Tibial nerve (tissue), 4 donors: Measurements from ENCODE around the gene NPHS1. TPM values are rescaled to one million over a fixed set of nuclear protein-coding genes. Genes with fewer than 3 reads are reported as not detected.
A peak's percentile ranks its signal among the peaks of the same experiment; 100 is the strongest.

Source experiments
- DNase-seq, 2 donors: peaks; one replicate each; pipeline ENCODE4 v3.0.0-alpha.2; 2019; ENCODE audit warnings: low spot score in 2 of 2
- H3K27ac ChIP-seq, 4 donors: fragments of 200-600 bp; sonication (generic) in 3 of 4; one replicate each; pipeline ENCODE4 v1.5.1; 2017 to 2019; ENCODE audit warnings: mild to moderate bottlenecking in 1 of 4
- H3K27me3 ChIP-seq, 2 donors: fragments of 200-600 bp; sonication (generic) in 1 of 2; one replicate each; pipeline versions ENCODE4 v1.5.1 to v1.6.0; 2017 to 2019
- H3K36me3 ChIP-seq, 3 donors: fragments of 200-600 bp; sonication (generic); one replicate each; pipeline ENCODE4 v1.5.1; 2018 to 2019
- H3K4me1 ChIP-seq, 4 donors: fragments of 200-600 bp; sonication (generic) in 3 of 4; one replicate each; pipeline ENCODE4 v1.5.1; 2017 to 2019
- H3K4me3 ChIP-seq, 4 donors: fragments of 200-600 bp; sonication (generic) in 3 of 4; one replicate each; pipeline ENCODE4 v1.5.1; 2017 to 2019; ENCODE audit warnings: mild to moderate bottlenecking in 1 of 4, moderate library complexity in 1 of 4
- H3K9me3 ChIP-seq, 4 donors: fragments of 200-600 bp; sonication (generic) in 3 of 4; one replicate each; pipeline ENCODE4 v1.5.1; 2017 to 2019
- CTCF ChIP-seq, 5 experiments: fragments of 200-600 bp in 3 of 5; fragments of 450-650 bp in 2 of 5; sonication (generic) in 3 of 5; IDR thresholded peaks; one replicate each; pipeline ENCODE4 v1.5.1; 2016 to 2019; ENCODE audit warnings: antibody characterized with exemption in 5 of 5, mild to moderate bottlenecking in 3 of 5, moderate library complexity in 2 of 5
- EP300 ChIP-seq, 2 donors: sonication (generic); formaldehyde crosslinking; IDR thresholded peaks; one replicate each; pipeline ENCODE4 v1.6.1; 2017; ENCODE audit warnings: antibody characterized with exemption in 2 of 2, mild to moderate bottlenecking in 1 of 2
- POLR2A ChIP-seq, 2 donors: fragments of 450-650 bp; IDR thresholded peaks; one replicate each; pipeline ENCODE4 v1.6.1; 2017; ENCODE audit warnings: antibody characterized with exemption in 2 of 2, mild to moderate bottlenecking in 2 of 2, moderate library complexity in 2 of 2
- WGBS, 2 donors: methylation state at CpG; one replicate each; pipeline ENCODE4 v1.1.5; 2018; 5-methylcytosine and 5-hydroxymethylcytosine counted together
- total RNA-seq, 4 donors: library from RNA; depleted of rRNA; stranded (reverse); fragments of >200 nt; gene quantifications; one replicate each; pipeline ENCODE4 v1.1.0, GENCODE V29; 2016

NPHS1 gene
- total RNA-seq, 4 donors from 2014 or later: not detected

GRCh38 chr19:35856546-35857149 is 4.3 kb upstream of the NPHS1 start, which contains the start of gene KIRREL2:
Gene KIRREL2, plus strand, starts transcription at chr19:35856911. Its CDS starts 209 bp downstream, at chr19:35857120.
- TF ChIP-seq EP300 (IDR thresholded peaks at IDR 0.05) (no peak), POLR2A (IDR thresholded peaks at IDR 0.05) (no peak), CTCF (IDR thresholded peaks at IDR 0.05) (no peak)
- H3K4me1 ChIP-seq: peaks cover 0 to 25% (median 10%) of the 10 kb centered on the region in 4 donors
- H3K36me3 ChIP-seq: no peaks in the 10 kb centered on the region
- H3K27me3 ChIP-seq: peaks cover 0 to 94% of the 10 kb centered on the region in 2 donors
- DNase-seq: no peak
- H3K9me3 ChIP-seq: peaks cover 0 to 16% (median 0%) of the 10 kb centered on the region in 4 donors
- H3K4me3 ChIP-seq: peak within 1 kb of the TSS in 3 of 4 donors; percentile 24 to 43 (median 41)
- 1 to 2% methylated on average over 36 to 40 of the region's 42 CpGs for WGBS, 2 donors
- H3K27ac ChIP-seq: no peak within 1 kb of the TSS

- no peak overlapping the region for H3K27ac ChIP-seq
- WGBS, 2 donors: 57% methylated on average over 8 of the region's 8 CpGs
- peaks cover 0 to 96% of the 10 kb centered on the region in 2 donors for H3K27me3 ChIP-seq
- H3K36me3 ChIP-seq: no peaks in the 10 kb centered on the region
- H3K4me3 ChIP-seq: no peak overlapping the region
- DNase-seq: no peak
- TF ChIP-seq EP300 (IDR thresholded peaks at IDR 0.05): no peak
- TF ChIP-seq CTCF (IDR thresholded peaks at IDR 0.05): no peak
- TF ChIP-seq POLR2A (IDR thresholded peaks at IDR 0.05): no peak
- H3K4me1 ChIP-seq: peaks cover 0 to 15% (median 10%) of the 10 kb centered on the region in 4 donors
- no peaks in the 10 kb centered on the region for H3K9me3 ChIP-seq
These were observed 893 bp upstream of the NPHS1 start for GRCh38 chr19:35853038-35853756.

GRCh38 chr19:35851213-35852028 is 883 bp downstream of the NPHS1 start:
- Histone ChIP-seq H3K4me1 (peaks cover 0 to 6% (median 3%) of the 10 kb centered on the region in 4 donors), H3K36me3 (no peaks in the 10 kb centered on the region), H3K27ac (no peak overlapping the region), H3K27me3 (peaks cover 0 to 94% of the 10 kb centered on the region in 2 donors), H3K4me3 (no peak overlapping the region), H3K9me3 (no peaks in the 10 kb centered on the region)
- TF ChIP-seq CTCF (IDR thresholded peaks at IDR 0.05): no peak
- TF ChIP-seq EP300 (IDR thresholded peaks at IDR 0.05): no peak
- no peak for TF ChIP-seq POLR2A (IDR thresholded peaks at IDR 0.05)
- 46 to 52% methylated on average over 24 to 26 of the region's 32 CpGs for WGBS, 2 donors
- no peak for DNase-seq

GRCh38 chr19:35848919-35849505 is 3.3 kb downstream of the NPHS1 start:
- Histone ChIP-seq H3K36me3 (no peaks in the 10 kb centered on the region), H3K27ac (no peak overlapping the region), H3K4me3 (no peak overlapping the region), H3K9me3 (no peaks in the 10 kb centered on the region), H3K27me3 (peaks cover 2 to 94% of the 10 kb centered on the region in 2 donors), H3K4me1 (peaks cover 0 to 19% (median 9%) of the 10 kb centered on the region in 4 donors)
- WGBS, 2 donors: 79 to 89% methylated on average over 15 to 16 of the region's 18 CpGs
- TF ChIP-seq POLR2A (IDR thresholded peaks at IDR 0.05) (no peak), EP300 (IDR thresholded peaks at IDR 0.05) (no peak), CTCF (IDR thresholded peaks at IDR 0.05) (no peak)
- DNase-seq: no peak
